NCI-H524 treated with DMSO at 0.1 percent for 48 hours (cell line): ENCODE data around the gene S100A14.
A peak's percentile ranks its signal among the peaks of the same experiment; 100 is the strongest.
"Not testable (repeated sequence)": the region's sequence is repeated elsewhere in the genome, so short reads cannot be mapped to it uniquely, and the experiment has no call there.

ENCODE experiments used
- DNase-seq: peaks from one replicate; lab custom pipeline; 2025; lab: John Stamatoyannopoulos, UW

The S100A14 gene

GRCh38 chr1:153614906-153615305 is 1.2 kb downstream of the S100A14 start:
- no peak for DNase-seq

DNA sequence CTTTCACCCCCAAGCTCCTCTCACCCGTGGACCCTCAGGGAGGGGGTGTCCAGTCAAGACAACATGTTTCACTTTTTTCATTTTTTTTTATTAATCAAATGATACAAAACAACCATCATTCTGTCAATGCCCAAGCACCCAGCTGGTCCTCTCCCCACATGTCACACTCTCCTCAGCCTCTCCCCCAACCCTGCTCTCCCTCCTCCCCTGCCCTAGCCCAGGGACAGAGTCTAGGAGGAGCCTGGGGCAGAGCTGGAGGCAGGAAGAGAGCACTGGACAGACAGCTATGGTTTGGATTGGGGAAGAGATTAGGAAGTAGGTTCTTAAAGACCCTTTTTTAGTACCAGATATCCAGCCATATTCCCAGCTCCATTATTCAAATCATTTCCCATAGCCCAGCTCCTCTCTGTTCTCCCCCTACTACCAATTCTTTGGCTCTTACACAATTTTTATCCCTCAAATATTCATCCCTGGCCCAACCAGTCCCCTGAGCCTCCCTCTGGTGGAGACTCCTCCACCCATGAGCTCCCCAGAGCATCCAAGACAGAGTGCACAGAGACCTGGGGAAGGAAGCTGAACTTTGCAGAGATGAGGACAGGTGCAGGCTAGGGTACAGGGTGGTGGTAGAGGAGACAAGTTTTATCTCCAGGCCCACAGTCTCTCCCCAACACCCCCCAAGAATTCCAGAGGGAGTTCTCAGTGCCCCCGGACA is 1.8 kb downstream of the S100A14 start:
- no peak for DNase-seq

- DNase-seq, result no peak
These were observed 2.7 kb downstream of the S100A14 start for GRCh38 chr1:153613406-153613805.

DNA sequence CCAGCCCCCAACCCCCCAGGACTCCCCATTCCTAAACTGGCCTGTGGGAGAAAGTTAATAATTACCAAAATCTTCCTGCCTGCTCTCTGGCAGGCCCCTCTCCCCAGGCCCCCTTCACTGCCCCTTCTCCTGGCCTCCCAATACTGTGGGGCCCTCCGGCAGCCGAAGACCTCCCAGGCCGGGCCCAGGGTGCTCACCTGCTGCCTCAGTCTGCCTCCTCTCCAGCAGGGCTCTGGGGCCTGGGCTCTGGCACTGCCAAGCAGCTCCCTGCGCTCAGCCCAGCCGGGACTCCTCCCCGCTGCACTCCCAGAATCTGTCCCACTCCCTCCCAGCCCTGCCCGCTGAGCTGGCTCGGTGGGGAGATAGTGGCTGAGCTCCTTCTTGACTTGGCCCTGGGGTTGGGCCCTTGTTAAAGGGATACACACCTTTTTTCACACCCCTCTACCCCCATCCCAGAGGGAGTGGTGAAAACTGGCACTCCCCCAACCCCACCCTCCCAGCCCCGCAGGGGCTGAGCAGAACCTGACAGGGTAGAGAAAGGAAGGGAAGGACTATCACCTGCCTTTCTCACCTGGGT is 3.3 kb downstream of the S100A14 start, which contains the start of gene S100A16:
TSS of gene S100A16 (minus strand) at position 383 of the 577 bp plus-strand sequence. CDS start 4,986 bp downstream, outside the sequence.
- DNase-seq, result no peak

DNA sequence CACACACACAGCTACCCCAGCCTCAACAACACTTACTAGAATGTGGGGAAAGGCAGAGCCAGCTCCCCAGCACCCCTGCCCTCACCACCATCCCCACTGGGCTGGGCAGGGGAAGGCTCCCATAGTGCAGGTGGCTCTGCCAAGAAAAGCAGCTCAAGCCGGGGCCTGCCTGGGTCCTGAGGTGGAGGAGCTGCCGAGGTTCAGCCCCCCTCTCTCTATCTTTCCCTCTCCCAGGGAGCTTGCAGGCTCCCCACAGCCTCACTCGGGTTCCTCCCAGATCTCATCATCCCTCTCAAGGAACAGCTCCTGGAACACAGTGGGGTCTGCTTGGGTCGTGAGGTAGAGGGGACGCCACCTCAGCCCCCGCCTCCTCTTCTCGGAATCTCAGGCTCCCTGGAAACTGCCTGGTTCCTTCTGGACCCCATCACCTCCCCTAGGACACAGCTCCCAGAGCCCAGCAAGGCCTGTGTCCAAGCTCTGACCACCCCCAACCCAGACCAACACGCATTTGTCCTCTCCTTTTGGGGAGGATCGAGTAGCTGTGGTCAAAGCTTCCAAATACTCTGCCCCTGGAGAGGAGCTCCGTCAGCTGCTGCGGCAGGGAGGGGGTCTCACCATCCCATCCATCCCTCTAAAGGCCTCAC is 3.9 kb downstream of the S100A14 start:
- no peak for DNase-seq

DNA sequence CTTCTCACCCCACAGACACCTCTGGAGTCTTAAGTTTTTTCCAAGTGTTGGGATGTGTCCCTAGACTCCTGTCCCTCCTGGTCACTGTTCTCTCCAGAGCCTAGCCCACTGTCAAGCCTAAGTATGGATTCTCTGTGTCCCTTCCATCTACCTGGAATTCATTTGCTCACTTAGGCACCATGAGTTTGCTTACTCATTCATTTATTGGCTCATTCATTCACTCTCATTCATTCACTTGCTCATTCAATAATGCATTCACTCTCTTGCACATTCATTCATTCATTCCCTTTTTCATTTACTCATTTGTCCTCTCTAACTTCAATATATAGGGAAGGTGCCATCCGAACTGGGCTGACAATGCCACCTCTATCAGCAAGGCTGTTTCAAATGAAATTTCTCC is 4.8 kb downstream of the S100A14 start:
- no peak for DNase-seq

GRCh38 chr1:153610811-153611301 is 5.3 kb downstream of the S100A14 start:
- no peak for DNase-seq

GRCh38 chr1:153610334-153610733 is 5.8 kb downstream of the S100A14 start:
- DNase-seq, result no peak

DNA sequence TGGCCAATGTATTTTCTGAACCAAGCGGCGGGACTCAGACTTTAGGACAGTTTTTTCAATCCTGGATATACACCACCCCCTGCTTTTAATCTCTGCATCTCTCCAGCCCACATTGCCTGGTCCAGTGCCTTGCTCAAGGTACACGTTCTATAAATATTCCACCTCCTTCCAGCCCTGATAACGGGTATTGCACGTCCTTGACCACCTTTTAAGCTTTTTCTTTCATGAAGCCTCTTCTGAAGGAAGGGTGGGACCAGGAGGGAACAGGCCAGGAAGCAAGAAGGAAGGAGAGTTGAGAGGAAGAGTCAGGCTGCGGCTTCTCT is 6.6 kb downstream of the S100A14 start:
- DNase-seq, result no peak

DNA sequence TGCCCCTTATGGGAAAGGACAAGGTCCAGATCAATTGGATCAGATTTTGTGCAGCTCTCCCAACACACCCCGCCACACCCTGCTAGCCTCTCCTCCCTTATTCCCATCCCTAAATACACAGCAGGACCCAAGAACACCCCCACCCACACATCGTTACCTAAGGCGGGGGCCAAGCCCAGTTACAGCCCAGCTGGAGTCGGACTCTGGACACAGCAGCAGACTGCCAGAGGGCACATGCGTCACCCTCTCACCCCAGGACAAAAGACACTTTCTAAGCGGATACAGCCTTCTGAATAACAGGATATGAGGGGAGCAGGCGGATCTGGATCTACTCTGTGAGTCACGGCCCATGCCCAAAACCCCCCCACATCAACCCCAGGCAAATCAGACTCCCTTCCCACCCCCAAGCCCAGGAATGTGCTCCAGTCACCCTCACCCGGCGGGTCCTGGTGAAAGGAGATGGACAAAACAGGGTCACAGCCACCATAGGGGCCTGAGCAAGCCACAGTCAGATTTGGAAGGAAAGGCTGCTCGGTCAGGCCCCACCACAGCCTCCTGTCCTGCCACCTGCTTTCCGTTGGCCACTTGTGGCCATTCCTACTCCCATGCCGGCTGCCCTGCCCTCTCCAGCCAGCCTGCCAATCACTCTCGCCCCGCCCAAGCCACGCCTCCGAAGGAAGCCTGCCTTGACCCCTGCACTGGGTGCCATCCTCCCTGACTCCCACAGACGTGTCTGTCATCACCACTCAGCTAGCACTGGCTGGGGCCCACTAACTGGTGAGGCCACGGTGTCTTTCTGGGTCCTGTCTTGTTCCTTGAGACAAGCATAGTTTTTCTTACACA is 7.2 kb downstream of the S100A14 start:
- no peak for DNase-seq

DNA sequence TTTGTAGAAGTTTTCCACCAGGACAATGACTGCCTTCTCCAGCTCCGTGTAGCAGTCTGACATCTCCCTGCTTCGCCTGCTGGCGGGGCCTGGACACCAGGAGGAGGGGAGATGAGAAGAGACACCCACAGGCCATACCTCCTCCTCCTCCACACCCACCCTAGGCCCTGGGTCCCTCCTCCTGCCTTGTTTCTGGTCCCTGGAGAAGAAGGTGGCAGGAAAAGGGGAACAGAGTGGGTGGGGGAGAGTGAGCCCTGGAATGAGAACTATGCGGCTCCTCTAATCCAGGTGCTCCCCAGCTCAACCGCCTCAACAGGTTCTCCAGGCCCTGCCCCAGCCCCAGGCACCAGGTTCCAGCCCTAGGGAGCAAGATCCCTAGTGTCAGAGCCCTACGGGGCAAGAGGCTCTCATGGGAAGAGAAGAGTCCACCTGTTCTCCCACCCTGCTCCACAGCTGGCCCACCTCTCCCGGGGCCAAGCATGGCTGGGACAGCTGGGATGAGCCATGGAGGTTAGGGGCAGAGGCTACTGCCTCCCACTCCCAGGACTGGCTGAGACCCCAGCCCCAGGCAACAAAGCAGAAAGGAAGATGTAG is 7.9 kb downstream of the S100A14 start:
- no peak for DNase-seq

DNA sequence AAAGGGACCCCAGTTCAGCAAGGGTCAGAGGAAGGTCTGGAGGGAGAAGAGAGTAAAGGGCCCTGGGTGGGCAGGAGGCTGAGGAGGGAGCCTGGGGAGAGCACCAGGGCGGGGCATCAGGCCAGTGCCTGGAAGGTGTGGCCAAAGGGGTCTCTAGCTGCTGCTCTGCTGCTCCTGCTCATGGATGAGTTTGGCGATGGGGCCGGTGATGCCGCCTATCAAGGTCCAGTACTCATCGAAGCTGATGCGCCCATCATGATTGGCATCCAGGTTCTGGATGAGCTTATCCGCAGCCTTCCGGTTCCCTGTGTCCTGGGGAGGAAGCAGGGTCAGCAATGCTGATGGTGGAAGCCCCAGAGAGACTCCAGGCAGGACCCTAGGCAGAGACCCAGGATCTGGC is 8.7 kb downstream of the S100A14 start:
- DNase-seq, result no peak

GRCh38 chr1:153606194-153606593 is 9.9 kb downstream of the S100A14 start:
- DNase-seq, result no peak

DNA sequence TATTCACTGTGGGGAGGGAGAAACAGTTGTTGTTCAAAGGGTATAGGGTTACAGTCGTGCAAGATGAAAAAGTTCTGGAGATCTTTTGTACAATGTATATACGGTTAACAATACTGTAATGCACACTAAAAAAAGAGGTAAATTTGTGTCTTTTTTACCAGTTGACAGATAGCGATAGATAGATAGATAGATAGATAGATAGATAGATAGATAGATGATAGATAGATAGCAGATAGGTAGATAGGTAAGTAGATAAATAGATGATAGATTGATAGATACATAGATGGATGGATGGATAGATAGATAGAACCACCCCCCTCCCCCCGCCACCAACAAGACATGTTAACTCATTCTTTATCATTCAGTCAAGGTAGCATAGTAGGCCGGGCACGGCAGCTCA is 13.4 kb downstream of the S100A14 start:
- DNase-seq, result no peak

GRCh38 chr1:153599847-153600246 is 16.3 kb downstream of the S100A14 start:
- DNase-seq, result no peak

DNA sequence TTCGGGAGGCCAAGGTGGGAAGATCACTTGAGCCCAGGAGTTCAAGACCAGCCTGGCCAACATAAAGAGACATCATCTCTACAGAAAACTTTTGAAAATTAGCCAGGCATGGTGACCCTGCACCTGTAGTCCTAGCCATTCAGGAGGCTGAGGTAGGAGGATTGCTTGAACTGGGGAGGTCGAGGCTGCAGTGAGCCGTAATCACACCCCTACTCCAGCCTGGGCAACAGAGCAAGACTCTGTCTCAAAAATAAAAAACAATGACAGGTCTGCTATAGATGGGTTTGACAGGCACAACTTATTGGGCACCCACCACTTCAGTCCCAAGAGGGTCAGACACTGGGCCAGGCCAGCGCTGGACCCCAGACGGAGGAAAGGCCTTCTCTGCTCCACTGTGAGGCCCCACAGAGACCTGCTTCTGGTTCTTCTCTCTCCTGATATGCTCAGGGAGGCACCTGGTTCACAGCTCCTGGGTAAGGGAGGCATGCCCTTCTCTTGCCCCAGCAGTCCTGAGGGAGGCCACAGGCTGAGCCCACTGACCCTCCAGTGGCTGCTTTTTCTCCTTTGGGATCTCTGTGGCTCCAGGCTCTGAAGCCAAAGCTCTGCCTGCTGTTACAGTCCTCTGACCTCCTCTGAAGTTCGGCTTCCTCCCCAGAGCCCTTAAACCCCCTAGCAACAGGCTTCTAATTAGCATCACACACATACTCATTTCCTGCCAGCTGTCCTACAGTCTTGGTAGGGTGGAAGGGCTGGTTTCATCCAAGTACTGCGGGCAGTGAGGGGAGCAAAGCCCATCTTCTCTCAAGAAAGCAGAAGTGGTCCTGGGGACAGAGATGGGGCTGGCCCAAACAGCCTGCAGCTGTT is 17.6 kb downstream of the S100A14 start:
- peak; percentile 55 for DNase-seq

DNA sequence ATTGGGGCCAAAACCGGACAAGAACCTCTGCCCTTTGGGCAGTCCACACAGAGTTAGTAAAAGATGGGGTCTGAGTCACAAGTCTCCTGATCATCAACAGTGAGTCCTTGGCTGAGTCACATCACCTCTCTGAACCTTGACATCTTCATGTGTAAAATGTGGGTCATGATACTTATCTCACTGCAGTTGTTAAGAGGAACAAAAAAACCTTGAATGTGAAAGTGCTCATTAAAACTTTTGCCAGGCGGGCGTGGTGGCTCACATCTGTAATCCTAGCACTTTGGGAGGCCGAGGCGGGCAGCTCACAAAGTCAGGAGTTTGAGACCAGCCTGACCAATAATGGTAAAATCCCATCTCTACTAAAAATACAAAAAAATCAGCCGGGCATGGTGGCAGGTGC is 18.9 kb downstream of the S100A14 start:
- no peak for DNase-seq

DNA sequence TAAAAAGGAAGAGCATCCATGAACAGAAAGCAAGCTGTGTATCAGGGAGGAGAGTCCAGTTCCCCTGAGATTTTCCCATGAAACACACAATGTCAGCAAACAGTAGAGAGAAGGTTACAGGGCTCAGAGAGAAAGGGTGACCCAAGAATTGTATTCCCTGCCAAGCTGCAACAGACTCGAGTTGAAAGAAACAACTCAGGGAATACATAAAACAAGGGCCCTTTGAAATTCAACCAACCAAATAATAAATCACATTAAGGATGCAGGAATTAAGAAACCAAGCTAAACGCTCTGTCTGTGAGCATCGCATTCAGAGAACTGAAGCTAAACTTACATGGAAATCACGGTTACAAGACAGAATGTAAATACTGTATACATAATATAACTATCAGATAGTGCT is 23.4 kb downstream of the S100A14 start:
- no peak for DNase-seq

- DNase-seq, result no peak
These were observed 27.6 kb downstream of the S100A14 start for GRCh38 chr1:153588482-153588881.

DNA sequence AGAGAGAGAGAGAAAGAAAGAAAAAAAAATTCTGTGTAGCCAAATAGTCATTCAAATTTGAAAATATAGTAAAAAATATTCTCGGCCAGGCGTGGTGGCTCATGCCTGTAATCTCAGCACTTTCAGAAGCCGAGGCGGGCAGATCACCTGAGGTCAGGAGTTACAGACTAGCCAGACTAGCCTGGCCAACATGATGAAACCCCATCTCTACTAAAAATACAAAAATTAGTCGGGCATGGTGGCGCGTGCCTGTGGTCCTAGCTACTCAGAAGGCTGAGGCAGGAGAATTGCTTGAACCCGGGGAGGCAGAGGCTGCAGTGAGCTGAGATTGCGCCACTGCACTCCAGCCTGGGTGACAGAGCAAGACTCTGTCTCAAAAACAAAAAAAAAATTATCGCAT is 28.1 kb downstream of the S100A14 start:
- DNase-seq, result not testable (repeated sequence)

- DNase-seq, result no peak
These were observed 28.8 kb downstream of the S100A14 start for GRCh38 chr1:153587314-153587713.
